IPS-15b (cell line): Measurements from ENCODE around the gene PRRC2B.
"Not testable (repeated sequence)": the region's sequence is repeated elsewhere in the genome, so short reads cannot be mapped to it uniquely, and the experiment has no call there.

Source experiments
- H3K27me3 ChIP-seq: one replicate; pipeline ENCODE4 v1.6.1; 2013; ENCODE audit warnings: low read length; ENCODE audit not compliant: control insufficient read depth, insufficient read depth
- H3K36me3 ChIP-seq: one replicate; pipeline ENCODE4 v1.6.1; 2013; ENCODE audit warnings: low read length; ENCODE audit not compliant: control insufficient read depth, insufficient read depth
- H3K4me1 ChIP-seq: one replicate; pipeline ENCODE4 v1.6.1; 2013; ENCODE audit warnings: mild to moderate bottlenecking, low read length; ENCODE audit not compliant: control insufficient read depth, insufficient read depth
- H3K4me3 ChIP-seq: one replicate; pipeline ENCODE4 v1.5.1; 2013; ENCODE audit warnings: low read depth, low read length
- H3K9ac ChIP-seq: one replicate; pipeline ENCODE4 v1.6.1; 2013; ENCODE audit warnings: low read depth, mild to moderate bottlenecking, low read length
- H3K9me3 ChIP-seq: one replicate; pipeline ENCODE4 v1.6.1; 2013; ENCODE audit warnings: mild to moderate bottlenecking, low read length; ENCODE audit not compliant: control insufficient read depth, insufficient read depth

Gene PRRC2B

DNA sequence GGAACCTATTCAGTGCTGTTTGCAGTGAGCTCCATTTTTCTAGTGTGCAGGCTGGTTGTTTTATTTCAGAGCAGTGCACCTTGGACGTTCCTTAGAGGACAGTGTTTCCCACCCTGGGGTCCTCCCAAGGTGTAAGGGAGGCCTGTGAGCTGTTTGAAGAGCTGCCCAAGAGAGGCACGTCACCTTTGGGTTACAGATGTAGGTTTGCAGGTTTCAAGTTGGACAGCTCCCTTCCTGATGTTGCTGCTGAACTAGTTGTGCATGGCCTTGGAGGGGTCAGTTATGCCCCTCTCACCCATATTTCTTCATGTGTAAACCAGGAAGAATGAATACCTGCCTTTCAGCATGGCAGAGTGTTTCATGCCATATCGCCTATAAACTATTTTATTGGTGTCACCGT, 74.1 kb downstream of the PRRC2B start:
- no peaks in the 10 kb centered on the region for H3K9me3 ChIP-seq
- no peaks in the 10 kb centered on the region for H3K27me3 ChIP-seq
- H3K36me3 ChIP-seq: peaks cover 71% of the 10 kb centered on the region
- H3K4me1 ChIP-seq: no peaks in the 10 kb centered on the region
- no peak overlapping the region for H3K4me3 ChIP-seq
- H3K9ac ChIP-seq: no peak overlapping the region

DNA sequence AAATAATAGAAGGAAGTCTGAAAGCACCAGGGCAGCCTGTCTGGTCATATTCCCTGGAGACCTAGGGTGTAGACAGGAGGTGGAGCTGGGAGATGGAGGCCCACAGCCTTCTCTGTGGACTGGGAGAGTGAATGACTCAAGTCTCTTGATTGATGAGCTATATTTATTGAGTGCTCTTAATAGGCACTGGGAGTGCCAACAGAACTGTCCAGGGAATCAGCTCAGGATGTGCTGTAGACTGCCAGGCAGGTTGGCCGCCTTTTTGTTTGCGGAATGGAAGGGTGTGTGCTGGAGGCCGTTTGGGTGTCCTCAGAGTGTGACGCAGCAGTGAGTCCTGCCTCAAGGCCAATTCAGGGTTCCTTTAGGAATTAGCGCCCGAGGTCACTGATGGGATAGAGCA, 75.5 kb downstream of the PRRC2B start:
- H3K36me3 ChIP-seq: peaks cover 75% of the 10 kb centered on the region
- no peak overlapping the region for H3K9ac ChIP-seq
- H3K9me3 ChIP-seq: no peaks in the 10 kb centered on the region
- H3K4me1 ChIP-seq: no peaks in the 10 kb centered on the region
- no peak overlapping the region for H3K4me3 ChIP-seq
- no peaks in the 10 kb centered on the region for H3K27me3 ChIP-seq

DNA sequence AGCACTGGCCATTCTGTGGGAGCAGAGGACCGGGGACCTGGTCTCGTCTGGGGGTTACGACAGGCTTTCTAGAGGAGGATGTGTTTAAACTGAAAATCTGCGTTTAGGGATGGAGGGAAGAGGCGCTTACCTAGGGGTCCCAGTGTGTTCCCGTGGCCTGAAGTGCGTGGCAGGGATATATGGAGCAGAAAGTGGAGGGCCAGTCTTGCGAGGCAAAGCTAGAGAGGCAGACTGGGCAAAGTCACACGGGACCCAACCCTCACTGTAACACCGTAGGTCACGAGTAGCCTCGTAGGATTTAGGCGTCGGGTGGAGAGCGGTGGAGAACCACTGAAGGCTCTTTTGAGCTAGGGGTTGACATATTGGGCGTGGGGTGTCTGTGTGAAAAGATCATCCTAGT, 76.1 kb downstream of the PRRC2B start:
- Histone ChIP-seq H3K4me3 (no peak overlapping the region), H3K9ac (no peak overlapping the region), H3K36me3 (peaks cover 75% of the 10 kb centered on the region), H3K4me1 (no peaks in the 10 kb centered on the region), H3K9me3 (no peaks in the 10 kb centered on the region), H3K27me3 (no peaks in the 10 kb centered on the region)

- H3K4me1 ChIP-seq: no peaks in the 10 kb centered on the region
- H3K9ac ChIP-seq: no peak overlapping the region
- no peaks in the 10 kb centered on the region for H3K27me3 ChIP-seq
- peaks cover 74% of the 10 kb centered on the region for H3K36me3 ChIP-seq
- H3K9me3 ChIP-seq: no peaks in the 10 kb centered on the region
- H3K4me3 ChIP-seq: no peak overlapping the region
These were observed 76.7 kb downstream of the PRRC2B start for GRCh38 chr9:131470581-131470991.

GRCh38 chr9:131472085-131472484, 78.2 kb downstream of the PRRC2B start:
- not testable (repeated sequence) for H3K9me3 ChIP-seq, H3K27me3 ChIP-seq, H3K4me3 ChIP-seq, H3K9ac ChIP-seq, H3K4me1 ChIP-seq
- H3K36me3 ChIP-seq: peaks cover 87% of the 10 kb centered on the region

GRCh38 chr9:131473198-131473885, 79.5 kb downstream of the PRRC2B start:
- Histone ChIP-seq H3K9ac (no peak overlapping the region), H3K36me3 (peaks cover 85% of the 10 kb centered on the region), H3K4me1 (no peaks in the 10 kb centered on the region), H3K9me3 (no peaks in the 10 kb centered on the region), H3K27me3 (no peaks in the 10 kb centered on the region), H3K4me3 (no peak overlapping the region)

GRCh38 chr9:131473891-131474290, 80.0 kb downstream of the PRRC2B start:
- peaks cover 87% of the 10 kb centered on the region for H3K36me3 ChIP-seq
- no peaks in the 10 kb centered on the region for H3K4me1 ChIP-seq
- no peaks in the 10 kb centered on the region for H3K9me3 ChIP-seq
- H3K27me3 ChIP-seq: no peaks in the 10 kb centered on the region
- H3K4me3 ChIP-seq: no peak overlapping the region
- no peak overlapping the region for H3K9ac ChIP-seq

DNA sequence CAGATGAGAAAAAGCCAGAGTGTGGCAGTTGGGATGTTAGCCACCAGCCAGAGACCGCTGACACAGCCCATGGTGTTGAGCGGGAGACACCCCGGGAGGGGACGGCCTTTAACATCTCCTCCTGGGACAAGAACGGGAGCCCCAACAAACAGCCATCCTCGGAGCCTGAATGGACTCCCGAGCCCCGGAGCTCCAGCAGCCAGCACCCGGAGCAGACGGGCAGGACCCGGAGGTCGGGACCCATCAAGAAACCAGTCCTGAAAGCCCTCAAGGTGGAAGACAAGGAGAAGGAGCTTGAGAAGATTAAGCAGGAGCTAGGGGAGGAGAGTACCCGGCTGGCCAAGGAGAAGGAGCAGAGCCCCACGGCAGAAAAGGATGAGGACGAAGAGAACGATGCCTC, 80.8 kb downstream of the PRRC2B start:
- no peak overlapping the region for H3K9ac ChIP-seq
- no peak overlapping the region for H3K4me3 ChIP-seq
- H3K27me3 ChIP-seq: no peaks in the 10 kb centered on the region
- no peaks in the 10 kb centered on the region for H3K4me1 ChIP-seq
- H3K36me3 ChIP-seq: peaks cover 89% of the 10 kb centered on the region
- H3K9me3 ChIP-seq: no peaks in the 10 kb centered on the region

DNA sequence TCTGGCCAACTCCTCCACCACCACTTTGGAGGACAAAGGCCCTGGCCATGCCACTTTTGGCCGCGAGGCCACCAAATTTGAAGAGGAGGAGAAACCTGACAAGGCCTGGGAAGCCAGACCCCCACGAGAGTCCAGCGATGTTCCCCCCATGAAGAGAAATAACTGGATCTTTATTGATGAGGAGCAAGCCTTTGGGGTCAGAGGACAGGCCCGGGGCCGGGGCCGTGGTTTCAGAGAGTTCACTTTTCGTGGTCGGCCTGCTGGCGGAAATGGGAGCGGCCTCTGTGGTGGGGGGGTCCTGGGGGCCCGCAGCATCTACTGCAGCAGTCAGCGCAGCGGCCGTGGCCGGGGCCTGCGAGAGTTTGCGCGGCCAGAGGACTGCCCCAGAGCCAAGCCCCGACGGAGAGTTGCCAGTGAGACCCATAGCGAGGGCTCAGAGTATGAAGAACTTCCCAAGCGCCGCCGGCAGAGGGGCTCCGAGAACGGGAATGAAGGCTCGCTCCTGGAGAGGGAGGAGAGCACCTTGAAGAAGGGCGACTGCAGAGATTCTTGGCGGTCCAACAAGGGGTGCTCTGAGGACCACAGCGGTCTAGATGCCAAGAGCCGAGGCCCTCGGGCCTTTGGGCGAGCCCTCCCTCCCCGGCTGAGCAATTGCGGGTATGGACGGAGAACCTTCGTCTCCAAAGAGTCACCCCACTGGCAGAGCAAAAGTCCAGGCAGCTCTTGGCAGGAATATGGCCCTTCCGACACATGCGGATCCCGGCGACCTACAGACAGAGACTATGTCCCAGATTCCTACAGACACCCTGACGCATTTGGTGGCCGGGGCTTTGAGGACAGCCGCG, 81.4 kb downstream of the PRRC2B start:
- Histone ChIP-seq H3K36me3 (peaks cover 89% of the 10 kb centered on the region), H3K27me3 (no peaks in the 10 kb centered on the region), H3K9me3 (no peaks in the 10 kb centered on the region), H3K4me1 (no peaks in the 10 kb centered on the region), H3K4me3 (no peak overlapping the region), H3K9ac (no peak overlapping the region)

- Histone ChIP-seq H3K4me3 (no peak overlapping the region), H3K4me1 (no peaks in the 10 kb centered on the region), H3K36me3 (peaks cover 85% of the 10 kb centered on the region)
These were observed 82.3 kb downstream of the PRRC2B start for GRCh38 chr9:131475956-131476776.

GRCh38 chr9:131476777-131477345, 83.0 kb downstream of the PRRC2B start:
- H3K27me3 ChIP-seq: no peaks in the 10 kb centered on the region
- H3K36me3 ChIP-seq: peaks cover 86% of the 10 kb centered on the region

More at GRCh38 chr9:131475956-131476776, 82.3 kb downstream of the PRRC2B start:
- Histone ChIP-seq H3K27me3 (no peaks in the 10 kb centered on the region), H3K9ac (no peak overlapping the region), H3K9me3 (no peaks in the 10 kb centered on the region)

More at GRCh38 chr9:131476777-131477345, 83.0 kb downstream of the PRRC2B start:
- Histone ChIP-seq H3K9me3 (no peaks in the 10 kb centered on the region), H3K9ac (no peak overlapping the region), H3K4me1 (no peaks in the 10 kb centered on the region), H3K4me3 (no peak overlapping the region)
